Measurements from ENCODE around the gene PARVA.

The PARVA gene

DNA sequence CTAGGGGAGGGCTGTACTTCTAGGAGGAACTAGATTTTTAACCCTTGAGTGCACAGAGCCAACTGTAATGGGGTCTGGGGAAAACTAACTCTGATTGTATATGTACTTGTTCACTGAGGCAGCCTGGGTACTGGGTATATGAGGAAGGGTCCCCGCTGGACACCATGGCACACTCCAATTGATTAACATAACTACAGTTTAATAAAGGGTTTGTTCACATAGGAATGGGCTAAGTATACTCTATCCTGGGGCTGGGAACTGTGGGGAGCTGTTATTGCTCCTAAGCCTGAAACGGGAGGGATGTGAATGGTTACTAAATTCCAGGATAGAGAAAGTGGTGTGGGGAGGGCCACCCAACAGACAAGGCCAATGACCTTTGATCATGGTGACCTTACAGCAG is 67.6 kb downstream of the PARVA start:
- no peaks in the 10 kb centered on the region for H3K27me3 ChIP-seq
- H3K9me3 ChIP-seq, result no peaks in the 10 kb centered on the region
- H3K36me3 ChIP-seq, result no peaks in the 10 kb centered on the region
- TF ChIP-seq, protein P1, sequence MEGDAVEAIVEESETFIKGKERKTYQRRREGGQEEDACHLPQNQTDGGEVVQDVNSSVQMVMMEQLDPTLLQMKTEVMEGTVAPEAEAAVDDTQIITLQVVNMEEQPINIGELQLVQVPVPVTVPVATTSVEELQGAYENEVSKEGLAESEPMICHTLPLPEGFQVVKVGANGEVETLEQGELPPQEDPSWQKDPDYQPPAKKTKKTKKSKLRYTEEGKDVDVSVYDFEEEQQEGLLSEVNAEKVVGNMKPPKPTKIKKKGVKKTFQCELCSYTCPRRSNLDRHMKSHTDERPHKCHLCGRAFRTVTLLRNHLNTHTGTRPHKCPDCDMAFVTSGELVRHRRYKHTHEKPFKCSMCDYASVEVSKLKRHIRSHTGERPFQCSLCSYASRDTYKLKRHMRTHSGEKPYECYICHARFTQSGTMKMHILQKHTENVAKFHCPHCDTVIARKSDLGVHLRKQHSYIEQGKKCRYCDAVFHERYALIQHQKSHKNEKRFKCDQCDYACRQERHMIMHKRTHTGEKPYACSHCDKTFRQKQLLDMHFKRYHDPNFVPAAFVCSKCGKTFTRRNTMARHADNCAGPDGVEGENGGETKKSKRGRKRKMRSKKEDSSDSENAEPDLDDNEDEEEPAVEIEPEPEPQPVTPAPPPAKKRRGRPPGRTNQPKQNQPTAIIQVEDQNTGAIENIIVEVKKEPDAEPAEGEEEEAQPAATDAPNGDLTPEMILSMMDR (IDR thresholded peaks at IDR 0.05), result no peak
- H3K4me3 ChIP-seq (ENCODE audit: low read depth in 1 of 2, low read length in 1 of 2), result no peak overlapping the region
- H3K4me1 ChIP-seq (ENCODE audit: control insufficient read depth in 1 of 2, insufficient read depth in 1 of 2, low read depth in 1 of 2, low read length in 1 of 2), result no peaks in the 10 kb centered on the region
- no peak overlapping the region for H3K27ac ChIP-seq

GRCh38 chr11:12446863-12447262 is 69.5 kb downstream of the PARVA start:
- H3K9me3 ChIP-seq, result no peaks in the 10 kb centered on the region
- H3K36me3 ChIP-seq, result no peaks in the 10 kb centered on the region
- H3K27ac ChIP-seq, result no peak overlapping the region
- H3K4me1 ChIP-seq (ENCODE audit: control insufficient read depth in 1 of 2, insufficient read depth in 1 of 2, low read depth in 1 of 2, low read length in 1 of 2), result no peaks in the 10 kb centered on the region
- TF ChIP-seq, protein P1 (IDR thresholded peaks at IDR 0.05), result no peak
- no peak overlapping the region for H3K4me3 ChIP-seq (ENCODE audit: low read depth in 1 of 2, low read length in 1 of 2)
- no peaks in the 10 kb centered on the region for H3K27me3 ChIP-seq

GRCh38 chr11:12448131-12448939 is 71.0 kb downstream of the PARVA start:
- Histone ChIP-seq H3K27ac (no peak overlapping the region), H3K36me3 (no peaks in the 10 kb centered on the region), H3K27me3 (peaks cover 3% of the 10 kb centered on the region), H3K4me1 (ENCODE audit: control insufficient read depth in 1 of 2, insufficient read depth in 1 of 2, low read depth in 1 of 2, low read length in 1 of 2) (no peaks in the 10 kb centered on the region), H3K9me3 (no peaks in the 10 kb centered on the region), H3K4me3 (ENCODE audit: low read depth in 1 of 2, low read length in 1 of 2) (no peak overlapping the region)
- TF ChIP-seq, protein P1 (IDR thresholded peaks at IDR 0.05), result no peak

GRCh38 chr11:12449961-12450715 is 72.8 kb downstream of the PARVA start:
- Histone ChIP-seq H3K9me3 (no peaks in the 10 kb centered on the region), H3K36me3 (no peaks in the 10 kb centered on the region), H3K4me3 (ENCODE audit: low read depth in 1 of 2, low read length in 1 of 2) (no peak overlapping the region), H3K27me3 (peaks cover 3% of the 10 kb centered on the region), H3K4me1 (ENCODE audit: control insufficient read depth in 1 of 2, insufficient read depth in 1 of 2, low read depth in 1 of 2, low read length in 1 of 2) (no peaks in the 10 kb centered on the region), H3K27ac (no peak overlapping the region)
- TF ChIP-seq, protein P1 (IDR thresholded peaks at IDR 0.05), result no peak

- no peaks in the 10 kb centered on the region for H3K4me1 ChIP-seq (ENCODE audit: control insufficient read depth in 1 of 2, insufficient read depth in 1 of 2, low read depth in 1 of 2, low read length in 1 of 2)
- no peak overlapping the region for H3K27ac ChIP-seq
- H3K36me3 ChIP-seq, result no peaks in the 10 kb centered on the region
- H3K9me3 ChIP-seq, result no peaks in the 10 kb centered on the region
- peaks cover 3% of the 10 kb centered on the region for H3K27me3 ChIP-seq
- TF ChIP-seq, protein P1 (IDR thresholded peaks at IDR 0.05), result no peak
- no peak overlapping the region for H3K4me3 ChIP-seq (ENCODE audit: low read depth in 1 of 2, low read length in 1 of 2)
Observed at GRCh38 chr11:12451179-12451814, 73.9 kb downstream of the PARVA start.
